Measurements from ENCODE around the gene KAZN.
A peak's percentile ranks its signal among the peaks of the same experiment; 100 is the strongest.

Gene KAZN

GRCh38 chr1:14728516-14728915, 130.0 kb downstream of the KAZN start (continued):
- TF ChIP-seq CTCF (tag by site-specific recombination; IDR thresholded peaks at IDR 0.05) (no peak), ZNF37A (tag by site-specific recombination; IDR thresholded peaks at IDR 0.05) (no peak), EGR2 (tag by site-specific recombination; IDR thresholded peaks at IDR 0.05; ENCODE audit: low read depth) (no peak)

- Histone ChIP-seq H3K4me1 (ENCODE audit: control insufficient read depth, insufficient read depth, low read length) (no peaks in the 10 kb centered on the region), H3K36me3 (ENCODE audit: control insufficient read depth in 2 of 2, insufficient read depth in 1 of 2, low read length in 2 of 2) (no peaks in the 10 kb centered on the region), H3K9me3 (ENCODE audit: control insufficient read depth, insufficient read depth, low read depth, low read length) (no peaks in the 10 kb centered on the region), H3K4me3 (ENCODE audit: low read depth, low read length) (no peak overlapping the region), H3K27ac (ENCODE audit: extremely low read depth, low read depth, low read length) (peak overlapping the region; percentile 3; the same call in 1 of the 2 replicates)
- no peak for TF ChIP-seq KLF16 (tag by site-specific recombination; IDR thresholded peaks at IDR 0.05)
- no peak for TF ChIP-seq ZNF521 (tag by site-specific recombination; IDR thresholded peaks at IDR 0.05)
- TF ChIP-seq SETDB1 (IDR thresholded peaks at IDR 0.05; ENCODE audit: insufficient read length, low read length), result no peak
- TF ChIP-seq ZNF239 (tag by site-specific recombination; IDR thresholded peaks at IDR 0.05), result no peak
- TF ChIP-seq REST (tag by site-specific recombination; IDR thresholded peaks at IDR 0.05), result no peak
- TF ChIP-seq ZNF140 (tag by site-specific recombination; IDR thresholded peaks at IDR 0.05), result no peak
- no peak for TF ChIP-seq ZNF624 (tag by site-specific recombination; IDR thresholded peaks at IDR 0.05)
- TF ChIP-seq ZNF76 (tag by site-specific recombination; IDR thresholded peaks at IDR 0.05; ENCODE audit: borderline replicate concordance, low read depth), result no peak
- no peak for TF ChIP-seq ZNF560 (tag by site-specific recombination; IDR thresholded peaks at IDR 0.05; ENCODE audit: borderline replicate concordance)
- TF ChIP-seq ELK4 (IDR thresholded peaks at IDR 0.05; ENCODE audit: borderline replicate concordance, low read depth, low read length), result no peak
- no peak for TF ChIP-seq KLF7 (tag by site-specific recombination; IDR thresholded peaks at IDR 0.05; ENCODE audit: borderline replicate concordance)
- no peak for TF ChIP-seq ZNF202 (tag by site-specific recombination; IDR thresholded peaks at IDR 0.05; ENCODE audit: borderline replicate concordance)
- TF ChIP-seq ZNF248 (tag by site-specific recombination; IDR thresholded peaks at IDR 0.05), result no peak
- TF ChIP-seq ZNF473 (tag by site-specific recombination; IDR thresholded peaks at IDR 0.05), result no peak
- TF ChIP-seq ZNF138 (tag by site-specific recombination; IDR thresholded peaks at IDR 0.05; ENCODE audit: borderline replicate concordance), result no peak
- TF ChIP-seq ZNF433 (tag by site-specific recombination; IDR thresholded peaks at IDR 0.05; ENCODE audit: low read depth), result no peak
- CTCF ChIA-PET, result interaction anchor here (0.6 to 1.7 kb wide), 8 partner anchors 10 to 727 kb away, joined by 3 to 6 read pairs (median 3); no protein-coding TSS in a partner anchor
- POLR2A ChIA-PET, result no interaction called here
Observed at GRCh38 chr1:14732728-14733047, 134.2 kb downstream of the KAZN start.

All from HEK293 (cell line).